Peyer's patch (tissue), 4 donors: ENCODE data around the gene VSTM4. TPM values are rescaled to one million over a fixed set of nuclear protein-coding genes. Genes with fewer than 3 reads are reported as not detected.

Experiments
- DNase-seq, 3 donors: peaks; one replicate each; pipeline ENCODE4 v3.0.0-alpha.2; 2017 to 2019
- H3K27ac ChIP-seq, 4 donors: fragments of 200-600 bp; sonication (generic); one replicate each; pipeline ENCODE4 v1.5.1; 2016 to 2019
- H3K27me3 ChIP-seq, 2 donors: fragments of 200-600 bp; sonication (generic); one replicate each; pipeline ENCODE4 v1.5.1; 2019
- H3K36me3 ChIP-seq, 3 donors: fragments of 200-600 bp; sonication (generic); one replicate each; pipeline ENCODE4 v1.5.1; 2016 to 2019
- H3K4me1 ChIP-seq, 4 donors: fragments of 200-600 bp; sonication (generic); one replicate each; pipeline ENCODE4 v1.5.1; 2016 to 2019
- H3K4me3 ChIP-seq, 4 donors: fragments of 200-600 bp; sonication (generic); 1 replicate in 3 of 4; 2 replicates in 1 of 4; pipeline ENCODE4 v1.5.1; 2016 to 2019; ENCODE audit warnings: mild to moderate bottlenecking in 1 of 4
- H3K9me3 ChIP-seq, 4 donors: fragments of 200-600 bp; sonication (generic); one replicate each; pipeline ENCODE4 v1.5.1; 2016 to 2019; ENCODE audit warnings: mild to moderate bottlenecking in 1 of 4
- POLR2A ChIP-seq, 2 donors: fragments of 450-650 bp; IDR thresholded peaks; one replicate each; pipeline ENCODE4 v1.5.1; 2017; ENCODE audit warnings: antibody characterized with exemption in 2 of 2, mild to moderate bottlenecking in 2 of 2, moderate library complexity in 2 of 2
- total RNA-seq, 4 donors: library from RNA; depleted of rRNA; stranded (reverse); fragments of >200 nt; gene quantifications; one replicate each; pipeline ENCODE4 v1.1.0, GENCODE V29; 2016
- TF ChIP-seq, protein P1 (sequence below), 6 experiments: fragments of 450-650 bp in 4 of 6; fragments of 200-600 bp in 2 of 6; sonication (generic) in 1 of 6; IDR thresholded peaks; one replicate each; pipeline ENCODE4 v1.5.1; 2017 to 2019; ENCODE audit warnings: antibody characterized with exemption in 6 of 6, mild to moderate bottlenecking in 3 of 6, moderate library complexity in 1 of 6

The VSTM4 gene
- total RNA-seq, 4 donors from 2014 or later = 1.7 to 4.7 (median 3.8) TPM

DNA sequence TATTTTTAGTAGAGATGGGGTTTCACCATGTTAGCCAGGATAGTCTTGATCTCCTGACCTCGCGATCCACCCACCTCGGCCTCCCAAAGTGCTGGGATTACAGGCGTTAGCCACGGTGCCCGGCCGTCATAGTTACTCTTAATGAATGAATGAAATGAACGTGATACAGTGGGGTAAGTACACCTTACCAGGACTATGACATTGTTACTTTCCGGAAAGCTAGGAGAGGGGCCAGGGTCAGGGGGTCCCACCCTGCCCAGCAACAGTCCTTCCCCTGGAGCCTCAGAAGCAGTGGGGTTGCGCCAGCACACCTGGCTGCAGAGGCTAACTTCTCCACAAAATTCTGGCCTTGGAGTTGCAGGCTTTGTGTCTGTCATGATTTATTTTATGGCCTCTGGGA is 21.4 kb downstream of the VSTM4 start:
- H3K4me3 ChIP-seq = no peak overlapping the region
- H3K4me1 ChIP-seq = no peaks in the 10 kb centered on the region
- no peaks in the 10 kb centered on the region for H3K27me3 ChIP-seq
- H3K36me3 ChIP-seq = no peaks in the 10 kb centered on the region
- DNase-seq = peak in 1 of 3 donors; percentile 12
- no peaks in the 10 kb centered on the region for H3K9me3 ChIP-seq
- TF ChIP-seq POLR2A (IDR thresholded peaks at IDR 0.05) = no peak
- TF ChIP-seq, protein P1, sequence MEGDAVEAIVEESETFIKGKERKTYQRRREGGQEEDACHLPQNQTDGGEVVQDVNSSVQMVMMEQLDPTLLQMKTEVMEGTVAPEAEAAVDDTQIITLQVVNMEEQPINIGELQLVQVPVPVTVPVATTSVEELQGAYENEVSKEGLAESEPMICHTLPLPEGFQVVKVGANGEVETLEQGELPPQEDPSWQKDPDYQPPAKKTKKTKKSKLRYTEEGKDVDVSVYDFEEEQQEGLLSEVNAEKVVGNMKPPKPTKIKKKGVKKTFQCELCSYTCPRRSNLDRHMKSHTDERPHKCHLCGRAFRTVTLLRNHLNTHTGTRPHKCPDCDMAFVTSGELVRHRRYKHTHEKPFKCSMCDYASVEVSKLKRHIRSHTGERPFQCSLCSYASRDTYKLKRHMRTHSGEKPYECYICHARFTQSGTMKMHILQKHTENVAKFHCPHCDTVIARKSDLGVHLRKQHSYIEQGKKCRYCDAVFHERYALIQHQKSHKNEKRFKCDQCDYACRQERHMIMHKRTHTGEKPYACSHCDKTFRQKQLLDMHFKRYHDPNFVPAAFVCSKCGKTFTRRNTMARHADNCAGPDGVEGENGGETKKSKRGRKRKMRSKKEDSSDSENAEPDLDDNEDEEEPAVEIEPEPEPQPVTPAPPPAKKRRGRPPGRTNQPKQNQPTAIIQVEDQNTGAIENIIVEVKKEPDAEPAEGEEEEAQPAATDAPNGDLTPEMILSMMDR (IDR thresholded peaks at IDR 0.05) = no peak
- H3K27ac ChIP-seq = no peak overlapping the region

- Histone ChIP-seq H3K27me3 (no peaks in the 10 kb centered on the region), H3K9me3 (no peaks in the 10 kb centered on the region), H3K36me3 (no peaks in the 10 kb centered on the region), H3K4me1 (no peaks in the 10 kb centered on the region), H3K4me3 (no peak overlapping the region), H3K27ac (no peak overlapping the region)
- TF ChIP-seq, protein P1 (IDR thresholded peaks at IDR 0.05) = no peak
- no peak for TF ChIP-seq POLR2A (IDR thresholded peaks at IDR 0.05)
- no peak for DNase-seq
Measured at GRCh38 chr10:49092477-49092876, 22.8 kb downstream of the VSTM4 start.

DNA sequence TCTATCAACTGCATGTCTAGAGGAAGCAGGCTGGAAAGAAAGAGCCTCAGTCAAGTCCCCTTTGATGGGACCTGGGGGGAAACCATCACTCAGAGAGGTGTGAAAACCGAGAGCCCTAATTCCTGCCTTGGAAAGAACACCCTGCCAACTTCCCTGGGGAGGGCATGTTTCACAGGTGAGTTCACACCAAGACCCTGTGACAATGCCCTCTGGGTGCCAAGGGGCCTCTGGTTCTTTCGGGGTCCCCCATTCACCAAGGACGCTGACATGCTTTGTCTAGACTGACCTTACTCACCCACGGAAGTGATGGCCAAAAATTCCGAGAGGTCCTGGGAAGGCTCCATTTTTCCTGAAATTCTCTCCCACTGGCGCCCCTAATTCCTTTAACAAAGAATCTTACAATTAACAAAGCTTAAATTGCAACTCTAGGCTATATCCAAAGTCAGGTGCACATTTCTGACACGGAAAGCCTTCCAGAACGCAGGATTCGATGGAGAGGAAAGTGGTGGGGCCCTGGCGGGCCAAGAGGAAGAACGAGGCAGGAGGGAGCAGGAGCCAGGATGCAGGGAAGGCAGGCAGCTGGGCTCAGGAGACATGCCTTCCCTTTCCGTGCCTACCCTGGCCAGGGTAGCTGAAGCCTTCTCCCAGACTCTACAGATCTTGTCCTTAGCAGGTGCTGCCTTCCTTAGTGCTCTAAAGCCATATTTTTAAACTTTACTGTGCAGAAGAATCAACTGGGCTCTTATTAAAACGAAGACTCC is 23.7 kb downstream of the VSTM4 start:
- Histone ChIP-seq H3K4me3 (no peak overlapping the region), H3K9me3 (no peaks in the 10 kb centered on the region), H3K4me1 (no peaks in the 10 kb centered on the region), H3K27ac (no peak overlapping the region), H3K27me3 (no peaks in the 10 kb centered on the region), H3K36me3 (no peaks in the 10 kb centered on the region)
- no peak for DNase-seq
- TF ChIP-seq POLR2A (IDR thresholded peaks at IDR 0.05) = no peak
- TF ChIP-seq, protein P1 (IDR thresholded peaks at IDR 0.05) = no peak

- H3K9me3 ChIP-seq = no peaks in the 10 kb centered on the region
- DNase-seq = peak in 1 of 3 donors; percentile 1
- H3K36me3 ChIP-seq = no peaks in the 10 kb centered on the region
- no peak overlapping the region for H3K27ac ChIP-seq
- TF ChIP-seq POLR2A (IDR thresholded peaks at IDR 0.05) = no peak
- TF ChIP-seq, protein P1 (IDR thresholded peaks at IDR 0.05) = no peak
- no peaks in the 10 kb centered on the region for H3K27me3 ChIP-seq
- no peak overlapping the region for H3K4me3 ChIP-seq
- H3K4me1 ChIP-seq = no peaks in the 10 kb centered on the region
Measured at GRCh38 chr10:49090696-49091380, 24.5 kb downstream of the VSTM4 start.

GRCh38 chr10:49090189-49090575 is 25.1 kb downstream of the VSTM4 start:
- Histone ChIP-seq H3K4me1 (no peaks in the 10 kb centered on the region), H3K36me3 (no peaks in the 10 kb centered on the region), H3K9me3 (no peaks in the 10 kb centered on the region), H3K27ac (peak overlapping the region in 1 of 4 donors; percentile 13), H3K4me3 (no peak overlapping the region), H3K27me3 (no peaks in the 10 kb centered on the region)
- no peak for TF ChIP-seq POLR2A (IDR thresholded peaks at IDR 0.05)
- TF ChIP-seq, protein P1 (IDR thresholded peaks at IDR 0.05) = no peak
- peak in 1 of 3 donors; percentile 0 for DNase-seq
